T-helper 1 cell (primary cell): ENCODE data around the gene AGO3.
"Not testable (repeated sequence)": the region's sequence is repeated elsewhere in the genome, so short reads cannot be mapped to it uniquely, and the experiment has no call there.

Experiments
- DNase-seq, 5 donors: peaks; one replicate each; pipeline ENCODE4 v3.0.0-alpha.2; 2012 to 2020
- total RNA-seq, 4 donors: gene quantifications; one replicate each; lab custom pipeline; 2026; lab: John Stamatoyannopoulos, UW

Gene AGO3
- total RNA-seq: 78.2 to 109 (median 101) reads per million in 4 donors

- DNase-seq: peak; percentile 75 to 95 (median 83)
These were observed at the start of gene AGO3 for GRCh38 chr1:35930593-35931445. AGO3 (plus strand) TSS chr1:35931105; CDS start chr1:35931427, 322 bp downstream.

DNA sequence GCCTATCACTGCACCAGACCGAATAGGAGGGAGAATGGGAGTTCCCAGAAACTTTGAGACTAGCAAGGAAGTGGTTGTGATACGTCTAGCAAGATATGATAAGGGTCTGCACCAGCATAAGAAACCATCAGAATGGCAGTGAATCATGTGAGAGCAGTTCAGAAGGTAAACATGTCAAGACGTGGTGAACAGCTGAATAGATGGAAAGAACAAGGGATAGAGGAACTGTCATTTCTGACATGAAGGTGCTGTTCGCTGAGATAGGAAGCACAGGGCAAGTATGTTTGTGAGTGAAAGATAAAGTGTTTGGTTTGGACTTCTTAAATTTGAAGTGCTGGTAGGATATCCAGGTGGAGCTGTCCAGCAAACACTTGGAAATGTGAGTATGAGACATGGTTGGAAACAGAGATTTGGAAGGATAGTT, 49.0 kb upstream of the AGO3 start:
- DNase-seq: no peak

DNA sequence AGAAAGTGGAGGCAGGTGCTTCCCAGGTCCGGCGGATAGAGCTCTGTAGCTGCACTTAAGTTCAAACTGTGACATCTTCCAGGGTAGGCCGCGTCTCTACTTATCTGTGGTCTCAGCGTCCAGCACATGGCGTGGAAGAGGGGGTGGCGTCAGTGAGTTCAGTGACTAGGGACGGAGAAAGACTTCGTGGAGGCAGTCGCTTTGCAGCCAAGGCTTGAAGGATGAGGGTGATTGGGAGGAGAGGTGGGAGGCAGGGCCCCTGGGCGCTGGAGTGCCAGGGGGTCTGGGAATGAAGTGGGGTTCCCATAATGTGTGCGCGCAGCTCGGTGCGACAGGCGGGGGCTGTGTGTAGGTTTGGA, 48.3 kb upstream of the AGO3 start:
- DNase-seq: peak in 1 of 5 donors; percentile 1

GRCh38 chr1:35882945-35883634, 47.8 kb upstream of the AGO3 start, which contains the start of gene AGO1:
AGO1 (plus strand) TSS chr1:35883209; CDS start chr1:35883422, 213 bp downstream.
- peak; percentile 95 to 98 (median 95) for DNase-seq

GRCh38 chr1:35883635-35884101, 47.2 kb upstream of the AGO3 start:
- peak; percentile 32 to 59 (median 36) for DNase-seq

- DNase-seq: no peak
These were observed 46.0 kb upstream of the AGO3 start for GRCh38 chr1:35884934-35885333.

DNA sequence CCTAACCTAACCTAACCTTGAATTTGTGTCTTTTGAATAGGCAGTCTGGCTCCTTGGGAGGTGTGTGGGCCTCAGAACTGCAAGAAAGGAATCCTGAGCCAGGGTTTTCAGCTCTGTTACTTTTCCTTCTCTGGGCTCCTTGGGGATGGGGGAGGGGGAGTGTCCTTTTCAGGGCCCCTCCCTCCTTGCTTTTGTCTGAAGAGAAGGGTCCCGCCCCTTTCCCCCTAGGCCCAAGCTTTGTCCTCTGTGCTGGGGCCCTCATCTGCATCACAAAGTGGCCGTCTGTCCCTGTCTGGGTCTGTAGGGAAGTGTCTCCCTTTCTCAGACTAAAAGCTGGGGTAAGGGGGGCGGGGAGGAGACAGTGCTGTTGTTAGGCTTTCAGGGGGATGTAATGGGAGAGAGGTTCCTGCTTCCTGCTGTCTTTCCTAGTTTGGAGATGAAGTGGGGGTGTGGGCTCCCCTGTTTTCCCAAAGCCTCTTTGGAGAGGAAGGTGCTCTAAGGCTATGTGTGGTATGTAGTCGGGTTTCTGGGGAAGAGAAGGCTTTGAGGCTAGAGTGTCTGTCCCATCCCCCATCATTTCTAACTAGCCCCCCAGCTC, 44.8 kb upstream of the AGO3 start:
- DNase-seq: no peak

DNA sequence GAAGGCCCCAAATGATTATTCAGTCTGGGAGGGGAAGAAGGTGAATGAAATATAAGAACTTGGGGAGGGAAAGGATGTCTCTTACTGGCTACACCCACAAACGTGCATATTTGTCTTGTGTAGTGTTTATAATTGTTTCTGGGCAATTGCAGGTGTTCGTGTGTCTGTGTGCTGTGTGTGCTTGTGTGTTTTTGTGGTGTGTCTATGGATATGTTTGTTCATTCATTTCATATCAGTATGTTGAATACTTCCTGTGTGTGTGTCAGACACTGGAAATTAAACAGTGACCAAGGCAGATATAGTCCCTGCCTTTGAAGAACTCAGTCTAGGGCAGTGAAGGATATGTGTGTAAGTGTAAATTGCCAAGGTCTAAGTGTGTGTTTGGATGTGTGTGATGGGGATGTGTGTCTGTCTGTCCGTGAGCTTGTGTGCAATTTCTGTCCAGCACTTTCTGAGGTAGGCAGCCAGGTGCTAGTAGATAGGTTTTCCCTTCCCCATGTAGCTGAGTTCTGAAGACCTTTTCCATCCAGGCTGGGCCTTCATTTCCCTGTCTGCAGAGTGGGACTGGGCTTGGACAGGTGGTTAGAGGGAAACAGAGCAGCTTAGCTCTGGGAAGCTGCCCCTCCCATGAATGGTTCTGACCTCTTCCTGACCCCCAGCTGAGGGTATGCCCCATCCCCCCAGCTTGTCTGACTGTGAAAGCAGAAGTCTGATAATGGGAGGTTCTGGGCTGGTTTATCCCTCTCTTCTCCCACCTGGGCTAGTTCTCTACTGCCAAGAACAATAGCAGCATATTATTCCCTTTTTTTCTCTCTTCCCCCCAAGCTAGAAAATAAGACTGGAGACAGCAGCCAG, 44.1 kb upstream of the AGO3 start:
- no peak for DNase-seq

GRCh38 chr1:35887508-35887907, 43.4 kb upstream of the AGO3 start:
- DNase-seq: no peak

DNA sequence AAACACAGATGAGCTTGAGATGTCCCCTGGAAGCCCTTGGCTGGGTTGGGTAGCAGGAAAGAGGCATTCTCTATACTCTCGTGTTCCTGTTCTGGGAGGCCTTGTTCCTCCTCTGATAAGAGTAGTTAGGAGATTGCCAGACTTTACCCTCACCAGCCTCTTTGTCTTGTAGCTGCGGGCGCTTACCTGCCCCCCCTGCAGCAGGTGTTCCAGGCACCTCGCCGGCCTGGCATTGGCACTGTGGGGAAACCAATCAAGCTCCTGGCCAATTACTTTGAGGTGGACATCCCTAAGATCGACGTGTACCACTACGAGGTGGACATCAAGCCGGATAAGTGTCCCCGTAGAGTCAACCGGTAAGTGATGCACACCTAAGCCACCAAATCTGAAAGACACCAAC, 42.6 kb upstream of the AGO3 start:
- DNase-seq: no peak

- DNase-seq: not testable (repeated sequence)
These were observed 41.9 kb upstream of the AGO3 start for GRCh38 chr1:35888981-35889380.

- no peak for DNase-seq
These were observed 37.6 kb upstream of the AGO3 start for GRCh38 chr1:35893051-35893879.

DNA sequence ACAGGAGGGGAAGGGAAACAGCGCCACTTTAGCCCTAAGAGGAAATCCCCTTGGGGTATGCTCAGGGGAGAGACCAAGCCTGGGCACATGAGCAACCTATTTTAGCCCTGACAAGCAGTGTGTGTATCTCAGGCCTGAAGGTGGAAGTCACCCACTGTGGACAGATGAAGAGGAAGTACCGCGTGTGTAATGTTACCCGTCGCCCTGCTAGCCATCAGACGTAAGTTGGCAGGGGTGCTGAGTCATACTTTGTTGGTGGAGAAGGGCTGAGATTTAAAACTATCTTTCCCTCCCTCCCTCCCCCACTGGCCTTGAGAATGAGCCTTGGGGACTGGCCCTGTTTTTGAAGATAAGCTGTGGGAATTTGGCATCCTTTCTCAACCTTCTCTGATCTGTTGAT, 36.7 kb upstream of the AGO3 start:
- DNase-seq: peak in 1 of 5 donors; percentile 3

DNA sequence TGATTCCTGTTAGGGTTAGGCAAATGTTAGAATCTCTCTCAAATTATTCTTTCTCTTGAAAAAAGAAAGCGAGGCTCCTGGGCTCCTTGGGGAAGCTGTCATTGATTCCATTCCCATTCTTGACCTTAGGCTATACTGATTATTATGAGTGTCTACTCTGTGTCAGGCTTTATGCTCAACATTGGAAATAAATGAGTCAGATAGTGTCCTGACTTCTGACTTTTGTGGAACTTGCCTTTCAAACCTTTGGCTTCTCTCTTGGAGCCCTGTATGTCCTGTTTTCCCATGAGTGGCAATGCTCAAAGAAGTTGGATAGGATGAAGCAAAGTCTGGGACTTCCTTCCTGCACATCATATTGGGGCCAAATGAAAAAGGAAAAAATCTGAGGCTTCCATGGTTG, 36.2 kb upstream of the AGO3 start:
- DNase-seq: no peak

DNA sequence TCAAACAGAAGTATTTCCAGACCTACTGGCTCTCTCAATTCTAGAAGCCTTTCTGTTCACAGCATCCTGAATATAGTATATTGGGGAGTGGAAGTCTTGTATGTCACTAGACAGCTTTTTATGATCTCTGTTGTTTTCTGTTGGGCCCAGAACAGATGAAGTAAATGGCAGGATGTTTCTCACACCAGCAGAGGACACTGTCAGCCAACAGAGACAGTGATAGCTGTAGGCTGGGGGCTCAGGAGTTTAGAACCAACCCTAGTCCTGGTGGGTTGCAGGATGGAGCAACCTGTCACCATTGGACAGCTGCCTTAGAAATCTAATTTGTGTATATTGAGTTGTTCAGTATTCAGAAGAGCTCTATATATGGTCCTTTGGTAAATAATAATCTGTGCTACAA, 31.0 kb upstream of the AGO3 start:
- no peak for DNase-seq

DNA sequence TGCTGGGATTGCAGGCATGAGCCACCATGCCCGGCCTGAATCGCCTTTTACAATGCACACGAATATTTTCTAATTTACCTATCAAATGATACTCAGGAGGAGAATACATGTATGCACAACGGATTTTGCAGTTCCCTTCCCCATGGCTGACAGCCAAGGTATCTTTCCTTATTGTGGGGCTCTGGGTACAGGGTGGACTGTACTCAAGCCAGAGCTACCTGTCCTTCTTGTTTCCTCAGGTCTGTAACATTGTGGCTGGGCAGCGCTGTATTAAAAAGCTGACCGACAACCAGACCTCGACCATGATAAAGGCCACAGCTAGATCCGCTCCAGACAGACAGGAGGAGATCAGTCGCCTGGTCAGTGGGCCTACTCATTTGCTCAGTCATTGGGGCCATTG, 29.7 kb upstream of the AGO3 start:
- no peak for DNase-seq

DNA sequence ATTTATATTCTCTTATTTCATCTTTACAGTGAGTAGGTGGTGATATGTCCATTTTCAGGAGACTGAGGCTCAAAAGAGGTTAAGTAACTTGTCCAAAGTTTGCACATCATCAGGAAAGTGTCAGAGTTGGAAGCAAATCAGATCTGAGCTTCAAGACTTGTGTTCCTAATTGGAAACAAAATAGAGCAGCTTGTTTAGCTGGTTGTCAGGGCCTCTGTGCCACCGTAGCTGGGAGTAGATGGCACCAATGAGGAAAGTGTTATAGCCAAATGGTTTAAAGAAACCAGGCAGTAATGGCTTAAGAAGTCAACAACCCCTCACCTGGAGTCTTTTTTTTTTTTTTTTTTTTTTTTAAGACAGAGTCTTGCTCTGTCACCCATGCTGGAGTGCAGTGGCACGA, 28.2 kb upstream of the AGO3 start:
- no peak for DNase-seq

DNA sequence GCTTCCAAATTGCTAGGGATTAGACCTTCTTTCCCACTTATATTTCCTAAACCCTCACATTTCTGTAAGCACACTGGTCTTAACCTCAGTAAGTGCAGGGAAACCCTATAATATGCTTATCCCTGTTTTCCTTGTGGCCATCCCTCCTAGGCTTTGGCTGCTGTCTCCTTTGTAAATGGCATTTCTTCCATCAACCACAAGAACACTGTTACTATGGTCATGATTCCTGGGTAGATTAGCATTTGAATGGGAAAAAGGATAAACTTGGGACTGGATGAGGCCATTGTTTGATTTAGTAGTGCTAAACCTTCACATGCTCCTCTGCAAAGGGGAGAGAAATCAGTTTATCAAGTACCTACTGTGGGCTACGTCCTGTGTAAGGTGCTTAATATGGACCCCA, 16.2 kb upstream of the AGO3 start:
- no peak for DNase-seq

- DNase-seq: no peak
These were observed 15.2 kb upstream of the AGO3 start for GRCh38 chr1:35915693-35916092.

DNA sequence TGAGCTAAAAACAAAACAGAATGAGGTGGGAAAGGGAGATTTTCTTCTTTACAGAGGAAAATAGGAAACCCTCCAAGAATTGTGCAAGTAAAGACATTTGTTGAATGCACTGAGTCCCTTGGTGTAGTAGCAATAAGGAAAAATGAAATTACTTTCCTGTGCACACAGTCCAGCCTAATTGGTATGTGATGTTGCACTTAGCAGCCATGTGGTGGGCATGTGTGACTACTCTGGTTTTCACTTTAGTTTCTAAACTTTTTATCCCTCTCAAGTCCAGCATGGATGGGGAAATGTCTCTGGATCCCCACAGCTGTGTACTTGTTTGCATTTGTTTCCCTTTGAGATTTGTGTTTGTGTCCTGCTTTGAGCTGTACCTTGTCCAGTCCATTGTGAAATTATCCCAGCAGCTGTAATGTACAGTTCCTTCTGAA, 7.1 kb upstream of the AGO3 start:
- no peak for DNase-seq

- no peak for DNase-seq
These were observed 6.1 kb upstream of the AGO3 start for GRCh38 chr1:35924838-35925237.
